Stimulated activated CD4-positive, alpha-beta T cell treated with anti-CD3 and anti-CD28 coated beads, Interleukin-4, amount 100 ng/mL, for 1 hour (primary cell): ENCODE results near the gene CREBZF.
"Not testable (repeated sequence)": the region's sequence is repeated elsewhere in the genome, so short reads cannot be mapped to it uniquely, and the experiment has no call there.

Source experiments
- DNase-seq: peaks from one replicate; pipeline ENCODE4 v3.0.0-alpha.2; 2020

CREBZF gene

DNA sequence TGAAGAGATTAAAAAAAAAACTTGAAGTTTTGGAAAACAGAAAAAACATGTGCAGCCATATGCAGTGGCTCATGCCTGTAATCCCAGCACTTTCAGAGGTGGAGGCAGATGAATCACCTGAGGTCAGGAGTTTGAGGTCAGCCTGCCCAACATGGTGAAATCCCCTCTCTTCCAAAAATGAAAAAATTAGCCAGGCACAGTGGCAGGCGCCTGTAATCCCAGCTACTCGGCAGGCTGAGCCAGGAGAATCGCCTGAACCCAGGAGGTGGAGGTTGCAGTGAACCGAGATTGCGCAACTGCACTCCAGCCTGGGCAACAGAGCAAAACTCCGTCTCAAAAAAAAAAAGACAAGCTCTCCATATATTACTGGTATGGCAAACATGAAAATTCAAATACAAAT, 45.4 kb downstream of the CREBZF start:
- DNase-seq = no peak

DNA sequence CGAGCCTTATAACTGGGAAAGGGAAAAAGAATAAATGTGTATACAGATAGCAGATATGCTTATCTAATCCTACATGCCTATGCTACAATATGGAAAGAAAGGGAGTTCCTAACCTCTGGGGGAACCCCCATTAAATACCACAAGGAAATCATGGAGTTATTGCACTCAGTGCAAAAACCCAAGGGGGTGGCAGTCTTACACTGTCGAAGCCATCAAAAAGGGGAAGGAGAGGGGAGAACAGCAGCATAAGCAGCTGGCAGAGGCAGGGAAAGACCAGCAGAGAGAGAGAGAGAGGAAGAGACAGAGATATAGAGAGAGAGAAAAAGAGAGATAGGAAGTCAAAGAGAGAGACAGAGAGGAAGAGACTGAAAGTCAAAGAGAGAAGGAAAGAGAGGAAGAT, 53.3 kb downstream of the CREBZF start:
- DNase-seq = not testable (repeated sequence)
